ENCODE results near the gene ANKRD35. TPM values are rescaled to one million over a fixed set of nuclear protein-coding genes. Genes with fewer than 3 reads are reported as not detected.
"Not testable (repeated sequence)": the region's sequence is repeated elsewhere in the genome, so short reads cannot be mapped to it uniquely, and the experiment has no call there.

ANKRD35 gene
- polyA plus RNA-seq, 3 donors, result 0.40 to 1.5 (median 1.3) TPM

GRCh38 chr1:145823565-145824498 is 61.8 kb downstream of the ANKRD35 start, which contains the start of the genes POLR3C and RNF115:
Gene POLR3C, plus strand, starts transcription at chr1:145824200. Its CDS starts 1,577 bp downstream, at chr1:145825777.
Gene RNF115, minus strand, starts transcription at chr1:145824095. Its CDS starts 222 bp downstream, at chr1:145823873.
- H3K36me3 ChIP-seq (replicated peaks in 1 of 2; ENCODE audit: control insufficient read depth in 1 of 2, insufficient read depth in 2 of 2, low read length in 2 of 2), result peaks cover 27 to 34% of the 10 kb centered on the region in 2 donors
- H3K27me3 ChIP-seq (ENCODE audit: control insufficient read depth in 2 of 2, insufficient read depth in 2 of 2, low read length in 2 of 2), result no peaks in the 10 kb centered on the region
- 0% methylated on average over 88 of the region's 89 CpGs for WGBS (ENCODE audit: insufficient coverage)
- peak within 1 kb of the TSS; percentile 92 to 99 for H3K27ac ChIP-seq (ENCODE audit: low read depth in 1 of 2, low read length in 2 of 2)
- Mint-ChIP-seq H3K36me3 (peaks cover 33 to 35% of the 10 kb centered on the region in 2 donors), H3K27ac (peak within 1 kb of the TSS; percentile 93 to 98 (median 96)), H3K4me1 (peaks cover 17% of the 10 kb centered on the region), H3K4me3 (peak within 1 kb of the TSS; percentile 93 to 96), H3K27me3 (ENCODE audit: low read depth in 3 of 3) (peaks cover 0 to 4% (median 3%) of the 10 kb centered on the region in 3 donors), H3K9me3 (no peaks in the 10 kb centered on the region)
- H3K4me1 ChIP-seq (ENCODE audit: control insufficient read depth in 1 of 2, insufficient read depth in 2 of 2, low read length in 2 of 2), result peaks cover 11% of the 10 kb centered on the region in 2 donors
- H3K79me2 ChIP-seq (ENCODE audit: insufficient read depth, low read length), result peaks cover 41% of the 10 kb centered on the region
- peak within 1 kb of the TSS; percentile 86 for H2AFZ ChIP-seq (ENCODE audit: insufficient read depth, low read depth, low read length, poor library complexity, severe bottlenecking)
- TF ChIP-seq CTCF (IDR thresholded peaks at IDR 0.05), result no peak
- peak; percentile 64 to 74 (median 68) for DNase-seq
- peak within 1 kb of the TSS; percentile 79 for H3K4me2 ChIP-seq (replicated peaks; ENCODE audit: extremely low read depth, low read length, poor library complexity, severe bottlenecking)
- H3K9ac ChIP-seq (ENCODE audit: insufficient read depth, low read length, poor library complexity, severe bottlenecking), result peak within 1 kb of the TSS; percentile 93
- H3K9me3 ChIP-seq (replicated peaks in 1 of 2; ENCODE audit: control insufficient read depth in 1 of 2, insufficient read depth in 1 of 2, low read length in 2 of 2), result no peaks in the 10 kb centered on the region
- intact Hi-C loops (cut with micrococcal nuclease), result no loop called here
- peak within 1 kb of the TSS; percentile 62 to 93 (median 82) for H3K4me3 ChIP-seq (replicated peaks in 1 of 3; ENCODE audit: low read depth in 2 of 3, low read length in 3 of 3)
- peaks cover 14% of the 10 kb centered on the region for H4K20me1 ChIP-seq (ENCODE audit: insufficient read depth, low read length)

DNA sequence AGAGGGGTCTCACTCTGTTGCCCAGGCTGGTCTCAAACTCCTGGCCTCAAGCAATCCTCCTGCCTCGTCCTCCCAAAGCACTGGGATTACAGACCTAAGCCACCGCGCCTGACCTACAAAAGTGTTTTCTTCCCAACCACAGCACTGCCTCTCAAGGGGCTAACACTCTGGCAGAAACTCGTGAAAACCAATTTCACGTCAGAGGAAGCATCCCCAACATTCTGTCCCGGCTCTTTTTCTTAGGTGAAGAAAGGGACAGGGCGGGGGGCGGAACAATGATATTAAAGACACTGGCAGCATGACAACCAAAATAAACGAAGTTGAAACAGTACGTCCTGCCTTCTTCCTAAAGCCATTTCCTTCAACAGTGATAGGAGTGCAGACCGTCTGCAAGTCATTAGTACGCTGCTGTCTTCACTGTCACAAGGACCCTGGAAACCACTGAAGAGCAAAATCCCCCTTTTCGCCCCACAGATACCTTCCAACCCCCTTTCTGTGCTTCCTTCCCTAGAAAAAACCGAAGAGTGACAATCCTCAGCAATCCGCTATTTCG is 62.8 kb downstream of the ANKRD35 start:
- DNase-seq; intact Hi-C loops (cut with micrococcal nuclease); H3K9ac ChIP-seq (ENCODE audit: insufficient read depth, low read length, poor library complexity, severe bottlenecking); H3K9me3 ChIP-seq (replicated peaks in 1 of 2; ENCODE audit: control insufficient read depth in 1 of 2, insufficient read depth in 1 of 2, low read length in 2 of 2); H3K4me2 ChIP-seq (replicated peaks; ENCODE audit: extremely low read depth, low read length, poor library complexity, severe bottlenecking); H3K4me3 Mint-ChIP-seq; H4K20me1 ChIP-seq (ENCODE audit: insufficient read depth, low read length); H3K27ac ChIP-seq (ENCODE audit: low read depth in 1 of 2, low read length in 2 of 2); H3K27me3 ChIP-seq (ENCODE audit: control insufficient read depth in 2 of 2, insufficient read depth in 2 of 2, low read length in 2 of 2); H3K27ac Mint-ChIP-seq; H2AFZ ChIP-seq (ENCODE audit: insufficient read depth, low read depth, low read length, poor library complexity, severe bottlenecking); H3K9me3 Mint-ChIP-seq; H3K27me3 Mint-ChIP-seq (ENCODE audit: low read depth in 3 of 3): not testable (repeated sequence)
- Mint-ChIP-seq H3K36me3 (peaks cover 23 to 26% of the 10 kb centered on the region in 2 donors), H3K4me1 (peaks cover 17% of the 10 kb centered on the region)
- WGBS (ENCODE audit: insufficient coverage), result no CpG with 5 or more reads among the region's 16 CpGs
- Histone ChIP-seq H3K4me3 (replicated peaks in 1 of 3; ENCODE audit: low read depth in 2 of 3, low read length in 3 of 3) (peak overlapping the region in 1 of 3 experiments; percentile 17), H3K4me1 (ENCODE audit: control insufficient read depth in 1 of 2, insufficient read depth in 2 of 2, low read length in 2 of 2) (peaks cover 11% of the 10 kb centered on the region in 2 donors), H3K79me2 (ENCODE audit: insufficient read depth, low read length) (peaks cover 39% of the 10 kb centered on the region), H3K36me3 (replicated peaks in 1 of 2; ENCODE audit: control insufficient read depth in 1 of 2, insufficient read depth in 2 of 2, low read length in 2 of 2) (peaks cover 17 to 24% of the 10 kb centered on the region in 2 donors)

DNA sequence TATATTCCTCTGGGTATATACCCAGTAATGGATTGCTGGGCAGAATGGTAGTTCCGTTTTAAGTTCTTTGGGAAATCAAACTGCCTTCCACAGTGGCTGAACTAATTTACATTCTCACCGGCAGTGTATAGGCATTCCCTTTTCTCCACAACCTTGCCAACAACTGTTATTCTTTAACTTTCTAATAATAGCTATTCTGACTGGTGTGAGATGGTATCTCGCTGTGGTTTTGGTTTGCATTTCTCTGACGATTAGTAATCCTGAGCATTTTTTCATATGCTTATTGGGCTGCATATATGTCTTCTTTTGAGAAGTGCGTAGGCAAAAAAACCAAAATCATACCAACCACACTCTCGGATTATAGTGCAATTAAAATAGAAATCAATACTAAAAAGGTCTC is 67.6 kb downstream of the ANKRD35 start:
- H3K27me3 Mint-ChIP-seq (ENCODE audit: low read depth in 3 of 3); H3K9me3 ChIP-seq (replicated peaks in 1 of 2; ENCODE audit: control insufficient read depth in 1 of 2, insufficient read depth in 1 of 2, low read length in 2 of 2); intact Hi-C loops (cut with micrococcal nuclease); H3K4me1 ChIP-seq (ENCODE audit: control insufficient read depth in 1 of 2, insufficient read depth in 2 of 2, low read length in 2 of 2); H3K4me3 Mint-ChIP-seq; H3K36me3 Mint-ChIP-seq; H3K27ac Mint-ChIP-seq; H3K4me3 ChIP-seq (replicated peaks in 1 of 3; ENCODE audit: low read depth in 2 of 3, low read length in 3 of 3); H4K20me1 ChIP-seq (ENCODE audit: insufficient read depth, low read length); DNase-seq; H3K27me3 ChIP-seq (ENCODE audit: control insufficient read depth in 2 of 2, insufficient read depth in 2 of 2, low read length in 2 of 2); H3K4me2 ChIP-seq (replicated peaks; ENCODE audit: extremely low read depth, low read length, poor library complexity, severe bottlenecking); H3K9me3 Mint-ChIP-seq; H3K27ac ChIP-seq (ENCODE audit: low read depth in 1 of 2, low read length in 2 of 2); H3K36me3 ChIP-seq (replicated peaks in 1 of 2; ENCODE audit: control insufficient read depth in 1 of 2, insufficient read depth in 2 of 2, low read length in 2 of 2); H3K79me2 ChIP-seq (ENCODE audit: insufficient read depth, low read length); H3K9ac ChIP-seq (ENCODE audit: insufficient read depth, low read length, poor library complexity, severe bottlenecking); H2AFZ ChIP-seq (ENCODE audit: insufficient read depth, low read depth, low read length, poor library complexity, severe bottlenecking); H3K4me1 Mint-ChIP-seq: not testable (repeated sequence)
- WGBS (ENCODE audit: insufficient coverage), result no CpG with 5 or more reads among the region's 6 CpGs
